Spleen (tissue), 11 donors: ENCODE data around the gene SYNDIG1. TPM values are rescaled to one million over a fixed set of nuclear protein-coding genes. Genes with fewer than 3 reads are reported as not detected.

ENCODE experiments used
- DNase-seq: peaks from one replicate; pipeline ENCODE4 v3.0.0-alpha.2; 2020
- H3K27ac ChIP-seq, 8 donors: fragments of 200-600 bp; sonication (generic) in 7 of 8; 1 replicate in 4 of 8; 2 replicates in 4 of 8; pipeline versions ENCODE4 v1.5.0 to v1.8.0; 2016 to 2021; ENCODE audit warnings: inconsistent platforms in 4 of 8, mild to moderate bottlenecking in 4 of 8, moderate library complexity in 1 of 8
- H3K27me3 ChIP-seq, 7 donors: fragments of 200-600 bp; sonication (generic) in 6 of 7; replicated peaks in 1 of 7; 1 replicate in 4 of 7; 2 replicates in 3 of 7; pipeline versions ENCODE4 v1.5.0 to v1.8.0; 2016 to 2021; ENCODE audit warnings: inconsistent platforms in 3 of 7, mild to moderate bottlenecking in 1 of 7
- H3K36me3 ChIP-seq, 6 donors: fragments of 200-600 bp; sonication (generic) in 5 of 6; 1 replicate in 4 of 6; 2 replicates in 2 of 6; pipeline versions ENCODE4 v1.5.0 to v1.8.0; 2016 to 2021; ENCODE audit warnings: inconsistent platforms in 2 of 6
- H3K4me1 ChIP-seq, 6 donors: fragments of 200-600 bp; sonication (generic) in 5 of 6; 1 replicate in 3 of 6; 2 replicates in 3 of 6; pipeline versions ENCODE4 v1.5.0 to v1.8.0; 2016 to 2021; ENCODE audit warnings: inconsistent platforms in 3 of 6
- H3K4me3 ChIP-seq, 8 donors: fragments of 200-600 bp; sonication (generic) in 7 of 8; 1 replicate in 4 of 8; 2 replicates in 4 of 8; pipeline versions ENCODE4 v1.5.0 to v1.8.0; 2016 to 2021; ENCODE audit warnings: inconsistent platforms in 4 of 8, mild to moderate bottlenecking in 4 of 8, moderate library complexity in 2 of 8
- H3K9me3 ChIP-seq, 8 donors: fragments of 200-600 bp; sonication (generic) in 7 of 8; 1 replicate in 4 of 8; 2 replicates in 4 of 8; pipeline versions ENCODE4 v1.5.0 to v1.8.0; 2016 to 2021; ENCODE audit warnings: inconsistent platforms in 4 of 8
- POLR2A ChIP-seq, 3 donors: fragments of 450-650 bp; IDR thresholded peaks; one replicate each; pipeline ENCODE4 v1.5.1; 2017; ENCODE audit warnings: antibody characterized with exemption in 3 of 3, mild to moderate bottlenecking in 1 of 3
- POLR2AphosphoS5 ChIP-seq, 3 donors: sonication (generic); formaldehyde crosslinking; IDR thresholded peaks; one replicate each; pipeline ENCODE4 v1.5.1; 2017; ENCODE audit warnings: antibody characterized with exemption in 3 of 3
- WGBS, 5 donors: extraction: QIAGEN DNeasy Blood & Tissue Kit in 3 of 5; methylation state at CpG; one replicate each; pipeline versions ENCODE4 v1.1.5 to v1.1.7; 2013 to 2018; 5-methylcytosine and 5-hydroxymethylcytosine counted together
- intact Hi-C: fragments of 100-400 bp; cut with DNase I; formaldehyde crosslinking; loops from one replicate; pipeline ENCODE4 v1.15.0; 2023; ENCODE audit warnings: low total_unique reads
- polyA plus RNA-seq, 3 donors: library from polyadenylated mRNA; stranded (reverse); fragments of 200-250 nt; gene quantifications; one replicate each; pipeline ENCODE4 v1.2.1, GENCODE V29; 2013
- total RNA-seq, 7 donors: library from RNA; depleted of rRNA in 3 of 7; stranded (reverse); fragments of >200 nt in 3 of 7; fragmentation: NEBNext Ultra II Directional in 4 of 7; extraction: Animal tissue kit (Norgen Biotek cat#: 25700) in 4 of 7; gene quantifications; one replicate each; pipeline versions ENCODE4 v1.1.0 to v1.2.1, GENCODE V29; 2016 to 2021
- TF ChIP-seq, protein P1 (sequence below), 11 experiments: fragments of 200-600 bp in 7 of 11; fragments of 450-650 bp in 4 of 11; sonication (generic) in 4 of 11; IDR thresholded peaks in 8 of 11; conservative IDR thresholded peaks in 3 of 11; 1 replicate in 7 of 11; 2 replicates in 4 of 11; pipeline versions ENCODE4 v1.4.0 to v1.8.0; 2016 to 2021; ENCODE audit warnings: antibody characterized with exemption in 11 of 11, inconsistent platforms in 4 of 11, mild to moderate bottlenecking in 1 of 11
- donor health status: healthy with polysubstance abuse.
- donor health status: DM: no; HTN: no; CAD: no; lungs with moderate emphysema.
- donor health status: DM: no; HTN: no; CAD: no.
- donor health status: Bipolar disorder and iron deficiency.
- donor health status: healthy.
- donor health status: DM: no; HTN: no; CAD: no.
- donor health status: DM: yes; HTN: yes; CAD: no.

SYNDIG1 gene
- total and polyA plus RNA-seq, 10 donors = 0.70 to 3.5 (median 1.3) TPM

DNA sequence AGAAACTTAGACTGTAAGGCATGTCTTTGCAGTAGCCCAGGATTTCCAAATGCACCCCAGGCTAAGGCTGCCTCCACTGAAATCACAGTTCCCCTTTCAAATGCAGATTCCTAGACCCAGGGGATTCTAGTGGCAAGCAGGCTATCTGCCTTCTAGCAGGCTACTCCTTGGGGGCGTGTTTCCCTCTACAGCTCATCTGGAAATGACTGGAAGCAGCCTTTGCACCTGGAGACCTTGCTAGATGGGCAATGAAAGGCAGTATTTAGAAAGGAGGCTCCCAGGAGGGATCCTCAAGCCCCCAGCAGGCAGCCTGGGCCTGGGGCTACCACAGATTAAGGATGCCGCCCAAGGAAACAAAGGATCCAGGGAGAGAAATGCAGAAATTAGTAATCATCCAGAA lies 26.0 kb upstream of the SYNDIG1 start:
- Histone ChIP-seq H3K4me3 (no peak overlapping the region), H3K27me3 (peaks cover 0 to 17% (median 0%) of the 10 kb centered on the region in 7 donors), H3K36me3 (no peaks in the 10 kb centered on the region), H3K9me3 (no peaks in the 10 kb centered on the region), H3K27ac (no peak overlapping the region), H3K4me1 (no peaks in the 10 kb centered on the region)
- intact Hi-C loops = no loop called here
- TF ChIP-seq, protein P1, sequence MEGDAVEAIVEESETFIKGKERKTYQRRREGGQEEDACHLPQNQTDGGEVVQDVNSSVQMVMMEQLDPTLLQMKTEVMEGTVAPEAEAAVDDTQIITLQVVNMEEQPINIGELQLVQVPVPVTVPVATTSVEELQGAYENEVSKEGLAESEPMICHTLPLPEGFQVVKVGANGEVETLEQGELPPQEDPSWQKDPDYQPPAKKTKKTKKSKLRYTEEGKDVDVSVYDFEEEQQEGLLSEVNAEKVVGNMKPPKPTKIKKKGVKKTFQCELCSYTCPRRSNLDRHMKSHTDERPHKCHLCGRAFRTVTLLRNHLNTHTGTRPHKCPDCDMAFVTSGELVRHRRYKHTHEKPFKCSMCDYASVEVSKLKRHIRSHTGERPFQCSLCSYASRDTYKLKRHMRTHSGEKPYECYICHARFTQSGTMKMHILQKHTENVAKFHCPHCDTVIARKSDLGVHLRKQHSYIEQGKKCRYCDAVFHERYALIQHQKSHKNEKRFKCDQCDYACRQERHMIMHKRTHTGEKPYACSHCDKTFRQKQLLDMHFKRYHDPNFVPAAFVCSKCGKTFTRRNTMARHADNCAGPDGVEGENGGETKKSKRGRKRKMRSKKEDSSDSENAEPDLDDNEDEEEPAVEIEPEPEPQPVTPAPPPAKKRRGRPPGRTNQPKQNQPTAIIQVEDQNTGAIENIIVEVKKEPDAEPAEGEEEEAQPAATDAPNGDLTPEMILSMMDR (IDR thresholded peaks at IDR 0.05 in 8 of 11, conservative IDR thresholded peaks at IDR 0.05 in 3 of 11) = no peak
- no peak for TF ChIP-seq POLR2AphosphoS5 (IDR thresholded peaks at IDR 0.05)
- TF ChIP-seq POLR2A (IDR thresholded peaks at IDR 0.05) = no peak
- 77 to 98% (median 86%) methylated on average over 2 of the region's 2 CpGs for WGBS, 5 donors
- DNase-seq = no peak

DNA sequence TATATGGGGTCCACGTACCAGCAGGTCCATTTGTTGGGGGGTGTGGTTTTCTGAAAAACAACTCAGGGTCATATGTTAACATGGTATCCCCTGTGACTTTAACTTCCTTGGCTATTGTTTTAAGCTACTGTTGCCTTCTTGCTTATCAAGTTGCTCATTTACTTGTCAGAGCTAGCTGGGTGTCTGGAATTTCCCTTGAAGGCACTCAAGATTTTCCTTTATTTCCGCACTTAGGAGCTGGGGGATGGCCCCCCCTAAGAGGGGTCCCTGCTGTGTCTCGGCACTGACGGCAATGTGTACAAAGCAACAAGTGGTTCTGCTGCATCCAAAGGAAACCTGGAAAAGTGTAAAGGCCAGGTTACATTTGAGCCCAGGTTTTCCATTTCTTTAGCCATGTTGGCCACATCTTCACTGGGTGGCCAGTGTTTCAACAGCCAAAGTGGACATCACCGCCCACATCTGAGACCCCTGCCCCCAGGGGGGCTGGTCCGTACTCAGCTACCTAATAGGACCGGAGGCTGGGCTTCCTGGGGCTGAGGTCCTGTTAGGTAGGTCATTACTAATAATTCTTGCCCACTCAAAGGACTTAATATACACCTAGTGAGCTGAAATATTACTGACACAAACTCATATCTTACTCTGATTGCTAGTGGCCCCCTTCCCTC lies 24.8 kb upstream of the SYNDIG1 start:
- Histone ChIP-seq H3K4me3 (no peak overlapping the region), H3K9me3 (no peaks in the 10 kb centered on the region), H3K27ac (no peak overlapping the region), H3K4me1 (no peaks in the 10 kb centered on the region), H3K27me3 (peaks cover 0 to 17% (median 0%) of the 10 kb centered on the region in 7 donors), H3K36me3 (no peaks in the 10 kb centered on the region)
- intact Hi-C loops = no loop called here
- no peak for DNase-seq
- TF ChIP-seq, protein P1 (IDR thresholded peaks at IDR 0.05 in 8 of 11, conservative IDR thresholded peaks at IDR 0.05 in 3 of 11) = no peak
- TF ChIP-seq POLR2A (IDR thresholded peaks at IDR 0.05) (no peak), POLR2AphosphoS5 (IDR thresholded peaks at IDR 0.05) (no peak)
- WGBS, 5 donors = 75 to 83% (median 77%) methylated on average over 6 to 7 of the region's 7 CpGs

DNA sequence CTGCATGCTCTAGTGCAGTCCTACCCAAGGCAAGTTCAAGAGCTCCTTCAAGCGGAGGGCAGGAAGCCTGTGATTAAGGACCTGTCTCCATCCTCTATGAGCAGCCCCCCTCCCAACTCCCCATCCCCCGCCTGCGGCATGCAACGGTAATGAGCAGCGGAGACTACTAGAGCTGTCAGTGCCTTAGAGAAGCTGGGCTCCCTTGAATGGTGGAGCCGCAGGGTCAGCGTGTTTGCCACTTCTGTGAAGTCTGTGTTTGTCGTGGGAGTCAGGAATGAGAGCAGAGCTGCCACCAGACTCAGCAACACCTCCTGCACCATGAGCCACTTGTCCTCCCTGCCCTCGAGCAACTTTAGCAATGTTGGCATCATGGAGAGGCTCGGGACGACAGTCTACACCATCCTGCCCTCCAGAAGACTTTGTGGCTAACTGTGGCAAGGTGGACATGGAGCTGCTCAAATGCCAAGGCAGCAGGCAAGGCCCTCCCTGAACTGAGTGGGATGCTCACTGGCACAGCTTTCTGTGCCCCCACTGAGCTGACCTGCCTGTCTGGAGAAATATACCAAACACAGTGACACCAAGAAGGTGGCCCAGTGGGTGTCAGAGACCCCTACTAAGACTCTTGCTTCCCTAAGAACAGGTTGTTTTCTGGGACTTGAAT lies 23.8 kb upstream of the SYNDIG1 start:
- TF ChIP-seq, protein P1 (IDR thresholded peaks at IDR 0.05 in 8 of 11, conservative IDR thresholded peaks at IDR 0.05 in 3 of 11) = no peak
- no peak for TF ChIP-seq POLR2A (IDR thresholded peaks at IDR 0.05)
- TF ChIP-seq POLR2AphosphoS5 (IDR thresholded peaks at IDR 0.05) = no peak

DNA sequence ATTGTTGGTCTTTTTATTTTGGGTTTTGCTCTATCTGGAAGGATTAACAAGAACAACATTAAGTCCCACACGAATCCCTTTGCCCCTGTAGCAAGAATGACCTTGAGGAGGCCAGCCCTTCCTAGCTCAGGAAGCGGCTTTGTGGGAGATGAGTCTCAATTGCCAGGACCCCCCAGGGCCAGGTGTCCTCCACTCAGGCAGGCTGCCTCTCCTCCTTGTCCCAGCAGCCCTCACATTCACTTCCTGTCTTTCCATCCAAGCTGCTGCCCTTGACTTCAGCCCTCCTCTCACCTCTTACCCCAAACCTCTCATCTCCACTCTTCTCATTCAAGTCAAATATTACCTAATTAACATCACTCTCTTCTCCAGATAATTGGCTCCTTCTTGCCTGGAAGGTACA lies 22.6 kb upstream of the SYNDIG1 start:
- H3K9me3 ChIP-seq = no peaks in the 10 kb centered on the region
- DNase-seq = no peak
- 56 to 65% (median 61%) methylated on average over 2 of the region's 2 CpGs for whole genome bisulfite sequencing, 5 donors
- intact Hi-C loops = no loop called here
- H3K4me1 ChIP-seq = no peaks in the 10 kb centered on the region
- no peak overlapping the region for H3K27ac ChIP-seq
- no peaks in the 10 kb centered on the region for H3K36me3 ChIP-seq
- H3K27me3 ChIP-seq = peaks cover 0 to 17% (median 0%) of the 10 kb centered on the region in 7 donors
- H3K4me3 ChIP-seq = no peak overlapping the region
- TF ChIP-seq POLR2A (IDR thresholded peaks at IDR 0.05) (no peak), POLR2AphosphoS5 (IDR thresholded peaks at IDR 0.05) (no peak)
- TF ChIP-seq, protein P1 (IDR thresholded peaks at IDR 0.05 in 8 of 11, conservative IDR thresholded peaks at IDR 0.05 in 3 of 11) = no peak

More for the DNA sequence above, 23.8 kb upstream of the SYNDIG1 start:
- H3K9me3 ChIP-seq = no peaks in the 10 kb centered on the region
- H3K36me3 ChIP-seq = no peaks in the 10 kb centered on the region
- H3K27me3 ChIP-seq = peaks cover 0 to 17% (median 0%) of the 10 kb centered on the region in 7 donors
- WGBS, 5 donors = 34 to 93% (median 52%) methylated on average over 3 to 11 of the region's 11 CpGs
- DNase-seq = no peak
- intact Hi-C loops = no loop called here
- no peaks in the 10 kb centered on the region for H3K4me1 ChIP-seq
- no peak overlapping the region for H3K4me3 ChIP-seq
- no peak overlapping the region for H3K27ac ChIP-seq
